Colon (tissue), 2 donors: ENCODE data around the gene LTBP4.
"Not testable (repeated sequence)": the region's sequence is repeated elsewhere in the genome, so short reads cannot be mapped to it uniquely, and the experiment has no call there.

Experiments used
- FAIRE-seq: peaks from 2 replicates; lab custom pipeline; 2012; peaks lifted over from hg19 to GRCh38; lab: Jason Lieb, UNC
- donor health status: control.
- donor health status: control.

Gene LTBP4

GRCh38 chr19:40575326-40575725 is 25.8 kb upstream of the LTBP4 start:
- FAIRE-seq: no peak

- FAIRE-seq: no peak
These were observed 25.0 kb upstream of the LTBP4 start for GRCh38 chr19:40576151-40576584.

GRCh38 chr19:40576585-40577451 is 24.4 kb upstream of the LTBP4 start, which contains the start of gene SHKBP1:
TSS of gene SHKBP1 (plus strand) at chr19:40576873. CDS start at chr19:40576900, 27 bp downstream.
- FAIRE-seq: no peak

GRCh38 chr19:40578442-40578908 is 22.7 kb upstream of the LTBP4 start:
- FAIRE-seq: no peak

- FAIRE-seq: no peak
These were observed 20.6 kb upstream of the LTBP4 start for GRCh38 chr19:40580619-40581018.

GRCh38 chr19:40581531-40581930 is 19.6 kb upstream of the LTBP4 start:
- FAIRE-seq: no peak

- FAIRE-seq: no peak
These were observed 18.7 kb upstream of the LTBP4 start for GRCh38 chr19:40582467-40582866.

GRCh38 chr19:40583283-40583682 is 17.9 kb upstream of the LTBP4 start:
- FAIRE-seq: no peak

GRCh38 chr19:40584007-40584406 is 17.2 kb upstream of the LTBP4 start:
- no peak for FAIRE-seq

GRCh38 chr19:40585241-40585981 is 15.8 kb upstream of the LTBP4 start:
- FAIRE-seq: no peak

GRCh38 chr19:40585982-40586422 is 15.2 kb upstream of the LTBP4 start:
- no peak for FAIRE-seq

GRCh38 chr19:40586611-40587010 is 14.6 kb upstream of the LTBP4 start:
- no peak for FAIRE-seq

- no peak for FAIRE-seq
These were observed 12.9 kb upstream of the LTBP4 start for GRCh38 chr19:40588110-40588854.

- FAIRE-seq: no peak
These were observed 12.1 kb upstream of the LTBP4 start for GRCh38 chr19:40588926-40589569.

GRCh38 chr19:40589591-40590429 is 11.4 kb upstream of the LTBP4 start:
- FAIRE-seq: no peak

- no peak for FAIRE-seq
These were observed 10.5 kb upstream of the LTBP4 start for GRCh38 chr19:40590464-40591265.

- FAIRE-seq: not testable (repeated sequence)
These were observed 9.4 kb upstream of the LTBP4 start for GRCh38 chr19:40591724-40592123.

GRCh38 chr19:40592170-40592569 is 9.0 kb upstream of the LTBP4 start:
- FAIRE-seq: no peak

GRCh38 chr19:40594255-40594654 is 6.9 kb upstream of the LTBP4 start:
- FAIRE-seq: no peak

- no peak for FAIRE-seq
These were observed 6.5 kb upstream of the LTBP4 start for GRCh38 chr19:40594657-40595091.
